Endothelial cell of hepatic sinusoid (primary cell): ENCODE results near the gene CEBPE.

Experiments used
- in situ Hi-C: cut with HindIII; loops from 2 replicates; pipeline ENCODE4 v1.10.0; 2017; ENCODE audit warnings: low sequenced_read_pairs

CEBPE gene

DNA sequence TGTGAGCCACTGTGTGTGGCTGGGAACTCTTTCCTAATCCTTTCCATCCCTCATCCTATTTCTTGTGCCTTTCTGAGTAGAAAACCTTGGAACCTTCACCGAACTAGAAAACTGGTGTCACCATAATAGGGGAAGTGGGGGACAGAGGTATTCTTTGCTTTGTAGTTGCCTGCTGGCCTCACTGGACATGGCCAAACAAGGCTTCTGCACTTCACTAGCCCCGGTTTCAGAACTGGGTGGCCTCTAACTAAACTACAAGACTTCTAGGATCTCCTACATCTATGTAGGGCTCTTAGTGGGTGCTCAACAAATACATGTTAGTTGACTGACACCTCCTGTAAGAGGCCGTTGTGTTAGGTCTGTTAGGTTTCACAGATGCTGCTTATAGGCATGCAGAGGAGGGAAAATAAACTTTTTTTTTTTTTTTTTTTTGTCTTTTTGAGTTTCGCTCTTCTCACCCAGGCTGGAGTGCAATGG, 13.7 kb downstream of the CEBPE start:
- in situ Hi-C loops: no loop called here

DNA sequence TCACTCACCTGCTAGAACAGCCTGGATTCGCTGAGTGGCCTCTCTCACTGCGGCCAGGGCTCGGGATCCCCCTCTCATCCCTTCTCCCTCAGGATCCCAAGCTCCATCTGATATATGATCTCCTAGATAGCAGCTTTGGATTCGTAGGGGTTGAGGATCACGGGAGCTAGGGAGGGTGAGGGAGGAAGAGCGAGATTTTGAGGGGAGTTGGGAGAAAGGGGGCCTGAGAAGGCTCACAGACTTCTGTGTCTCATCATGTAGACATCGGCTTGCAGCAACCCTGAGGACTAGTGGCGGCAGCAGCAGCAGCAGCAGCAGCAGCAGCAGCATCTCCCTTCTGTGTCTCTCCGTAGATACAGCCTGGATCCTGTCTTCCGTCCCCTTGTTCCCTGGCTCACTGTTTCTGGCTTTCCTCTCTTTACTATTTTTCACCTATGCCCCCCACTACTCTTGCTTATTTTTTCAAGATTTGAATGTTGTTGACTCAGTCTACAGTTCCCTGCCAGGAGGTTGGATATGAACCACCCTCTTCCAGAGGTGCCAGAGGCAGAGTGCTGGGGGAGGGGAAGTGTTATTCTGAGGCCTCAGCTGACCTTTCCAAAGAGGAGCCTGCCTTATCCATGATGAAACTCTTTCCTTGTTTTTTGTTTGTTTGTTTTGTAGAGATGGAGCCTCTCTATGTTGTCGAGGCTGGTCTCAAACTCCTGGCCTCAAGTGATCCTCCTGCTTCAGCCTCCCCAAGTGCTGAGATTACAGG, 14.3 kb downstream of the CEBPE start, which contains the start of gene CIROP:
CIROP (minus strand) TSS at position 399 of the 757 bp plus-strand sequence; CDS start at position 330, 69 bp downstream.
- in situ Hi-C loops: no loop called here

DNA sequence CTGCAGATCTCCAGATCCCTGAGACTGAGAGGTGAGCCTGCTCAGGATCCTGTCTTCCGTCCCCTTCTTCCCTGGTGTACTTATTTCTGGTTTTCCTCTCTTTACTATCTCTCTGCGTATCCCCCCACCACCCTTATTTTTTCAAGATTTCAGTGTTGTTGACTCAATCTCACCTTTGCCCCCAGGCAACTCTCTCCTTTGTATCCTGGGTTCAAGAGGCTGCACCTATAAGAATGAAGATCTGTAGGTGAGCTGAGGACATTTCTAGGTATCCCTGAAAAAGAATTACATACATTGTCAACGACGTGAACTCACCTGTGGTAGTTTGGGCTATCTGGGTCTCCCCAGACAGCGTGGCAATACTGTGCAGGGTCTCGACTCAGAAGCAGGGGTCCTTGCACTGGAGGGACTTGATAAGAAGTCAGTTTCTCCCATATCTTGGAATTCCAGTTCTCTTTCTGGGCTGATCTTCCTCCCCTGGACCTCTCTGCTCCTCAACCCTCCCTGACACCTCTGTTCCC, 14.9 kb downstream of the CEBPE start:
- in situ Hi-C loops: no loop called here

DNA sequence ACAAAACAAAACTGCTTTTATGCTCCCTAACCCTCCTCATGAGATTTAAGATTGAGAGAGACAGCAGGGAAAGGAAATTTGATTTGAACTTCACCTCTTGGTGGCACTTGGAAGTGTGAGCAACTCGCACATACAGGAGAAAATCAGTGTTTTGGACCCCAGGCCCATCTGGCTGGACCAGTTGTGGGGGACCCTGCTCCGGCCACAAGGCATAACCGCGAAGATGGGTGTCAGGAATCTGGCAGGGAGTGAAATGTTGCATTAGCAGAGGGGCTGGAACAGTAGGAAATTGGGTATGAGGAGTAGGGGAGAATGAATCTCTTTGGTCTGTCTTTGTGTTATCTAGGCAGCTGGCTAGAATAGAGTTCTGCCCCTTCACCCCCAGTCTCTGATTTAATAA, 15.5 kb downstream of the CEBPE start:
- in situ Hi-C loops: no loop called here

DNA sequence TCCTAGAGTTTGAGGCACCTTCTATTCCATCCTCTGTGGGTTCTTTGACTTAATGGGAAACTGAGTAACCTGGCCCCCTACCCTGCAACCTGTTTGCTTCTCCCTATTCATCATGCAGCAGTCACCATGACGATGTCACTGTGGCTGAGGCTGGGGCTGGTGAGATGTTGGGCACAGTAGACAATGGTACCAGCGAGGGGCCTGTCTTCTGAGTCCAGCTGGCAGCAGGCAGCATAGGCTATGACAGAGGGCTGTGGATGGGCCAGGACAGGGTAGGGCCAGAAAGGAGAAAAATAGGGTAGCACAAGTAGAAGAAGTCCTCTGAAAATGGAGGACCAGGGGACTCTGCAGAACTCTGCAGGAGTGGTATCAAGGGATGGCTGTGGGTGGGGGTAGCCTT, 16.3 kb downstream of the CEBPE start:
- in situ Hi-C loops: no loop called here

DNA sequence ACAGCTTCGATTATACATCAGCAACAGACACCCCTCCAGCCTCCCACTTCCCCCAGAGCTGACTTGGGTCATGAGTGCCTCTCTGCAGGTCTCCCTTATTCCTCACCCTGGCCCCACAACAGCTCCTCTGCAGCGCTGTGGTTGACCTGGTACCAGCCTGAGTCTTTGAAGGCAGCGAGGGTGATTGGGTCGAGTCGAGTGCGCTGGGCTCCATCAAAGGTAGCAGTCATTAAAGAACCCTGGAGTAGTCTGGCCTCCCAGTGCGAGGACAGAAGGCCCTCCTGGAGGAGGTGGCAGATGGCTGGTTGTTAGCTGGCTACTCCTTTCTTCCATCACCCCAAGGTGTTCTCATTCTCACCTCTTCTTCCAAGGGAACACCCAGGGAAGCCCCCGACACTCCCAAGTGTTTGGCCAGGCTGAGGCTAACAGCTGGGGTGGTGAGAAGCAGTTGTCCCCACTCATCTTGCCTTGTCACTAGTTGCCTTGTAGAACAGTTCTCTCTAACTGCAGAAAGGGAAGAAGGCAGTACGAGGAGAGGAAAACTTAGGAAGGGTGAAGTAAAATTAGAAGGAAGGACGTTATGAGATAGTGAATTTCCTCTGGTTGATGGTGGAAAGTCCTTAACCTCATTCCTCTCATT, 16.9 kb downstream of the CEBPE start:
- in situ Hi-C loops: no loop called here

DNA sequence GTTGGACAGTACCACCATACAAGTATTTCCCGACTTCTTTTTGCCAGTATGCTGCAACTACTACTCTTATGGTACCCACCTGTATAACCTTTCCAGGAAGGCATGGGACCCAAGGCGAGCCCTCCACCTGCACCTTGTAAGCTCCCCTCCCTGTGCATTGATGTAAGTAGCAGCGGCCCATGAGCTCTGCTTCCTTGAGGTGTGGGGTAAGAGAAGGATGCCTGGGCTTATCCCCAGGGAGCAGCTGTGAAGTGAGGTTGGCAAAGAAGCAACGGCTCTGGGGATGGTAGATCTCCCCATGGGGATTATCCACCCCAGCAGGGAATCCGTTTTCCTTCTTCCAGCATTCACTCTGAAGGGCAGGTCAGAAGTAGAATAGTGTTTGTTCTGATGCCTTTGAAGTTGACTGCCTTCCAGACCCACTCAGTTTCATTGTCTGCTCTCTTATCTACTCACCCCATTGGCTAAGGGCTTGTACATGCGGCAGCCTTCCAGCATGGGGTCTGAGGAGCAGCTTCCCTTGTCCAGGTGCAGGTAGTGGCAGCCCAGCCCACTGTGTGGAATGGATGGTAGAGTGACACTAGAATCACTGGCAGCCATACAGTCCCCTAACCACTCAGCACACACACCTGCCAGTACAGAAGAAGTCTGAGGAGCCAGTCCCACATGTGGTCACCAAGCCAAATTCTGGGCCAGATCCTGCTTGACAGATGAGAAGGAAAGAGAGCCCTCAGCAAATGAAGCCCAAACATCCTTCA, 17.7 kb downstream of the CEBPE start:
- in situ Hi-C loops: no loop called here

DNA sequence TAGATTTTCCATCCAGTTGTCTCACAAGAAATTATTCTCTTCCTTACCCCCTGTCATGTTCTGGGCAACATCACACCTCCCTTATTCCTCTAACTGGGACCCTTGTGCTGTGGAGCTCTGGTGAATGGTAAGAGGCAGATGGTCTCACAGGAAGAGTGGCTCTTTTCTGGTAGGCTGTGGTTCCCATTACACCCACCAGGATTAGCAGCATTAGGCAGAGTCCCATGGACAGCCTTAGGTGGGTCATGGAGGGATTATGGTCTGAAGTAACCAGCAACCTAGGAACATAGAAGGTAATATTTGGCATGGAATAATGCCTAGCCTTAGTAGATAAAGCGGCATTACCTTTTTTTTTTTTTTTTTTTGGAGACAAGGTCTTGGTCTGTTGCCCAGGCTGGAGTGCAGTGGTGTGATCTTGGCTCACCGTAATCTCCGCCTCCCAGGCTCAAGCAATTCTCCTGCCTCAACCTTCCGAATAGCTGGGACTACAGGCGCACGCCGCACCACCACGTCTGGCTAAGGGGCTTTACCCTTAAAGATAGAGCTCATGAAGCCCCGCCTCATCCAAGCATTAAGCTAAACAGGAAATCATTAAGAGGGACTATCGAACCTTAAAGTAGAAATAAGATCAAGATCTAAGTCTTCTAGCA, 19.7 kb downstream of the CEBPE start:
- in situ Hi-C loops: no loop called here

DNA sequence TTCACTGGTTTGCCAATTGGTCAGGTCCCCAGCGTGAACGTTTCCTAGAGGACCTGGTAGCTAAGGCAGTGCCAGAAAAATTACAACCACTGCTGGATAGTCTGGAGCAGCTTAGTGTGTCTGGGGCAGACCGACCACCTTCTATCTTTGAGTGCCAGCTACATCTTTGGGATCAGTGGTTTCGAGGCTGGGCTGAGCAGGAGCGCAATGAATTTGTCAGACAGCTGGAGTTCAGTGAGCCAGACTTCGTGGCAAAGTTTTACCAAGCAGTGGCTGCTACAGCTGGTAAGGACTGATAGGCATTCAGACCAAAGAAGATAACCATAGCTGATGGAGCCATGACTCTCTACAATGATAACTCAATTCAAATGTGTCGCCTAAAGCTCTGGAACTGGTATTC, 21.3 kb downstream of the CEBPE start:
- in situ Hi-C loops: no loop called here

DNA sequence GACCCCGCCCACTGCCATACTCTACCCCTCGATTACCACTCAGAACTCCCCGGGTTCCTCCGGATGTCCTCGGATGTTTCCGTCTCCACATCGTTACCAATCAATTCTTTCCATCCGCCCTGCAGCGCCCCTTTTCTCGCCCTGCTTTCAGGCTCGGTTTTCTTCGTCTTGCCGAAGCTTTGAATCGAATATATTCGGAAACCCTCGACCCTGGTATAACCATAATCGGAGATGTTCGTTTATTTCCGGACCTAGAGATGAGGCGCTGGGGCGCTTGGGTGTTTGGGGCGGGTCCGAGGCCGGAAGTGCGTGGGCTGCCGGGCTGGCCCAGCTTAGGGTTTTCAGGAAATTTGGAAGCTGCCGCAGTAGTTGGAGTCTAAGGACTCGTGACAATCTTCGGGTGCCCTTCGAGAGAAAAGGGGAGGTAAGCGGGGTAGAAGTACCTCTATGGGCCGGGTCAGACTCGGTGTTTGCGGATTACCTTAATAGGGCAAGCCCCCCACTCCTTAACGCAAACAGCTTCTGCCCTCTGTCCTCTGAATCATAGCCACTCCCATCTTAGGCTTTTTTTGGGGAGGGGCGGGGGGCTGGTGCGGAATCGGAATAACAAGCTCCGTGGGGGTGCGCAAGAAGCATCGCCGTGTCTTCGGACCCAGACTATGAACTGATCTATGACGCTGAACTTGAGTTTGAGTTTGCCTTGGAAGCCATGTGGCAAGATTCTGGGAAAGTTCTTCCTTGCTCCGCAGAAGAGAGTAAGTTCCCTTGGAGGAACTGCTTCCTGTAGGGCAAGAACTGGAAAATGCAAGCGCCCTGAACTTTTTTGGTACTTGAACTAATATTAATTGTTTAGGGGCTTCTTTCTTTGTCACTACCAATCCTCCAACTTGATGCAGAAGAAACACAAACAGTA, 23.6 kb downstream of the CEBPE start, which contains the start of gene C14orf119:
C14orf119 (plus strand) TSS at position 310 of the 913 bp plus-strand sequence. CDS start 2,154 bp downstream, outside the sequence.
- in situ Hi-C loops: no loop called here

DNA sequence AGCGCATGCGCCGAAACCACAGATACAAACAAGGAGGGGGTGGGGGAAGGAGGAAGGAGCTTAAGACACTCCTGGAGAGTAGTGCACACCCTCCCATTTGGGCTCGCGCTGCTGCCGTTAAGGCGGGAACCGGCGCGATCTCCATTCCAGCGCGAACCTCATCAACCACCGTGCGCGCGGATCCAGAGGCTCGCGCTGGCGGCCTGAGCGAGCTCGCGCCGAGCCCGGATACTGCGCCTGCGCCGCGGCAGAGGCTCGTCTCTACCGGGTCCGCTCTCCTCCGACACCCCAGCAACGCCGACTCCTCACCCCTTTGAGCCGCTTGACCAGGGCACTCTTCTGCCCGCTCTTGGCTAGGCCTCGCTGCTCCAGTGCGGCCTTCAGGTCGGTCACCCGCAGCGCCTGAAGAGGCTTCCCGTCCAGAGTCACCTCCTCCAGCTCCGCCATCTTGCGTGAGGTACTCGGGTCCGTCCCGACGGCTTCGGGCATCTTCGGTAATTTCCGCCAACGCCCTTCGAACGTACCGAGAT, 24.3 kb downstream of the CEBPE start, which contains the start of gene ACIN1:
ACIN1 (minus strand) TSS at position 471 of the 530 bp plus-strand sequence; CDS start at position 447, 24 bp downstream.
- in situ Hi-C loops: no loop called here

DNA sequence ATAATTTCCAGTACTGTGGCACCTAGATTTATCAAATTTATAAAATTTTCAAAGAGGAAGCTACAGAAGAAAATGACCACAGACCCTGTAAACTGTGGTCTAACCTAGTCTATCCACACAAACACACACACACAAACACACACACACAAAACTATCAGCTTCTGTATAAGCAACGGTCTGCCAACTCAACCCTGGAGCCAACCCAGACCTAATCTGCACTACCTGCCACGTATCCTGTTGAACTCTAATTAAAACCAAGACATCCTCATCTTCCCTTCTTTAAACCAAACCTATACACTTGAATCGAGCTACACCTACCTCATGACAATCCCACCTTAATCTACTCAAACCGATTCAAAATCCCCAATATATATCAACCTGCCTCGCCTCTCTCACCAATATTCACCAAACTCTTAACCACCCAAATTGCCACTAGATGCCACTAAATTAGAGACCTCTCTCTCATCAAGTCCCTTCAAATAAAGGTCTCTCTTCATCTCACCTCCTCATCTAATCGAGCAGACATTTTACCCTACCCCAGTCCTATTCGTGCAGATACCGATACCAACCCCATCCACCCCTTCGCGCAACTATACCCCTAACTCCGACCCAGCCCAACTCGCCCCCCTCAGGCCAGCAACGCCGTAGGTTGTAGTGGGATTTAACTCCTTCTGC, 24.9 kb downstream of the CEBPE start:
- in situ Hi-C loops: no loop called here

DNA sequence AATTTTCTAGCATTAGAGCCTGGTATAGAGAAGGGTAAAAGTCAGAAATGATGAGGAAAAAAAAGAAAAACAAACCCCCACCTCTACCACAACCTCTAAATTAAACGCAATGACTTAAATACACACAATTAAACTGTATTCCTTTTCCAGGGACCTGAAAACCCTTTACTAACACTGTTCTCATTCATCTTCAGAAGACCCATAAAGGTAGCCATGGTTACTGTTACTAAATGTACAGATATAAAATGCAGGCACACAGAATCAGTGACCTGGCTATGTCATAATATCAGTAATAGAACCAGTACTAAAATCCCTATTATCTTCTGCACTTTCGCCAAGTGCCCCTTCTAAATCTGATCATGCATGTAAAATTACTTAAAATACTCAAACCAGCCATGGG, 25.5 kb downstream of the CEBPE start:
- in situ Hi-C loops: no loop called here

DNA sequence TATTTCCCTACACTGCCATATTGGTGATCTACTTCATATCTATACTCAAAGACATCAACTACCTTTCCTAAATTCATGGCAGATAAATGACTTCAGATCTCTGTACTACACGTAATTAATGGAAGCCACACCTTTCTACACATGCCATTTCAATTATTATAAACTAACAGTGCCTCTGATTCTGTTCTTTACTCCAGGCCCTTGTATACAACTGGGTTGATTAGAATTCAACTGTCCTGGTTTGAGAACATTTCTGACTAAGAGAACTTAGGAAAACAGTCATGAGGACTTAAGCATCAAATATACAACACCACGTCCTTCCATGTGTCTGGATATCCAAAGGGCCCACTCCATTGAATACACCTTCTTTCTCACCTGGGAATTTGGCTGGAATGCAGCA, 26.0 kb downstream of the CEBPE start:
- in situ Hi-C loops: no loop called here

DNA sequence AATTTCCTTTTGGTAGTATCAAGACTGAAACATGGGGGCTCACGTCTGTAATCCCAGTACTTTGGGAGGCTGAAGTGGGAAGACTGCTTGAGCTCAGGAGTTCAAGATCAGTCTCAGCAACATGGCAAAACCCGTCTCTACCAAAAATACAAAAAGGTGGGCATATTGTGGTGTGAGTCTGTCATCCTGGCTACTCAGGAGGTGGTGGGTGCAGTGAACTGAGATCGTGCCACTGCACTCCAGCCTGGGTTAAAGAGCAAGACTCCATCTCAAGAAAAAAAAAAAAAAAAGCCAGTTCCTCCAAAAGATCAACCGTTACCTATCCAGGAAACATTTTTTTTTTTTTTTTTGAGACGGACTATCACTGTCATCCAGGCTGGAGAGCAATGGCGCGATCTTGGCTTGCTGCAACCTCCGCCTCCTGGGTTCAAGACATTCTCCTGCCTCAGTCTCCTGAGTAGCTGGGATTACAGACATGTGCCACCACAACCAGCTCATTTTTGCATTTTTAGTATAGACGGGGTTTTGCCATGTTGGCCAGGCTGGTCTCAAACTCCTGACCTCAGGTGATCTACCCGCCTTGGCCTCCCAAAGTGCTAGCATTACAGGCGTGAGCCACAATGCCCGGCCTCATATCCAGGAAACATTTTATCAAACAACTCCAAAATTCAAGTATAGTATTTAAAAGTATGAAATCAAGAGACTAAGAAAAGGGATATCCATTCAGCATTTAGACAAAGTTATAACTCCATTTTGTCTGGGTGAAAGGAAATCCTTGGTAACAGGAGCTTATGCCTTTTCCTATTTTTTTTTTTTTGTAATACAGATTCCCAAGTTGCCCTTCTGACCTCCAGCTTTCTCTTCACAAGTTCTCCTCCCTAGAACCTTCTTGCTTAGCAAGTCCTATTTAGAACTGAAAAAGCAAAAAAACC, 27.5 kb downstream of the CEBPE start:
- in situ Hi-C loops: no loop called here

DNA sequence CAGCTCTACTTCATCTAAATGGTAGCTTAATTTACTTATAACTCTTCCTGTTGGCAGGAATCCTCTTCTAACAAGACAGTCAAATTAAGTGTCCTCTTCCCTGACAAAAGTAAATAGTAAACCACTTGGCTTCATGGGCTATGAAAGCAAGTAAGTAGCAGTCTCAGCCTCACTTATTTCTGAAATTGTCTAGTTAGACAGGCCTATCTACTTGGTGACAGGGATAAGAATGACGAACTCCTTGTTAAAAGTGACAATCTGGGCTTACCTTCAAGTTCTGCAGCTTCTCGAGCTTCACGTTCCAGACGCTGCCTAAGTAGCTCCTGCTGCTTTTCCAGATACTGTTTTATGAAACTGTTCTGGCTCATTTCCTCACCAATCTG, 28.8 kb downstream of the CEBPE start:
- in situ Hi-C loops: no loop called here

DNA sequence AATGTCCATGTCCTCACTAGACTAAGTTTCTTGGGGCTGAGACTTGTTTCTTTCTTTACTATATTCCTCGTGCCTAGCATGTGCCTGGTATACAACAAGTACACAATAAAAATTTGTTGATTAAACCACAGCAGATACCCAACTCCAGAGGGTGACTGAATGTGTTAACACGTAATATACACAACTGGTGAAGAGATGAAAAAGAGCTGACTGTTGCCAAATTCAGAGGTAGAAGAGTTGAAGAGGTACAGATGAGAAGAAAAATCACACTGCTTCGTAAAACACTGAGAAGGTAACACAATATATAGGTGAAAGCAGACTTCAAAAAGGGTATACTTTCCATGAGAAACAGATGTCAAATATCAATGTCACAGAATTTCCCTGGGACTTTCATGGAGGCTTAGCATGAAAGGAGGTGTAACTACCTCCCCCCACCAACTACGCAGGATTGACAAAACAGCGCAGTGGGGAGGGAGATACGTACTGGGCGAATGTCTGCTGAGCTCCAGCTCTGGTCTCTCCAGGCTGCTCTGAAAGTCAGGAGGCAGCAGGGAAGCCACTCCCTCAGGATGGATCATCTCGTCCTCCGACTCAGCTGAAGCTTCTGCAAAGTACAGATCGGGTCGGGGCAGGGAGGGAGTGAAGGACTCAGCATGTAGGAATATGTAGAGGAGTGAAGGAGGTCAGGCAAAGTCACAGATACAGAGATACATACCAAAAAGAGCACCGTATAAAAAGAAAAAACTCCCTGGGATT, 29.4 kb downstream of the CEBPE start:
- in situ Hi-C loops: no loop called here
